ENCODE results near the gene C7.

- TF ChIP-seq PPARA (CRISPR knock-in tag; IDR thresholded peaks at IDR 0.05; ENCODE audit: borderline replicate concordance): no peak
- TF ChIP-seq, protein P1, sequence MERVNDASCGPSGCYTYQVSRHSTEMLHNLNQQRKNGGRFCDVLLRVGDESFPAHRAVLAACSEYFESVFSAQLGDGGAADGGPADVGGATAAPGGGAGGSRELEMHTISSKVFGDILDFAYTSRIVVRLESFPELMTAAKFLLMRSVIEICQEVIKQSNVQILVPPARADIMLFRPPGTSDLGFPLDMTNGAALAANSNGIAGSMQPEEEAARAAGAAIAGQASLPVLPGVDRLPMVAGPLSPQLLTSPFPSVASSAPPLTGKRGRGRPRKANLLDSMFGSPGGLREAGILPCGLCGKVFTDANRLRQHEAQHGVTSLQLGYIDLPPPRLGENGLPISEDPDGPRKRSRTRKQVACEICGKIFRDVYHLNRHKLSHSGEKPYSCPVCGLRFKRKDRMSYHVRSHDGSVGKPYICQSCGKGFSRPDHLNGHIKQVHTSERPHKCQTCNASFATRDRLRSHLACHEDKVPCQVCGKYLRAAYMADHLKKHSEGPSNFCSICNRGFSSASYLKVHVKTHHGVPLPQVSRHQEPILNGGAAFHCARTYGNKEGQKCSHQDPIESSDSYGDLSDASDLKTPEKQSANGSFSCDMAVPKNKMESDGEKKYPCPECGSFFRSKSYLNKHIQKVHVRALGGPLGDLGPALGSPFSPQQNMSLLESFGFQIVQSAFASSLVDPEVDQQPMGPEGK (CRISPR knock-in tag; IDR thresholded peaks at IDR 0.05; ENCODE audit: borderline replicate concordance): no peak
- no peak for TF ChIP-seq TOX (CRISPR knock-in tag; IDR thresholded peaks at IDR 0.05; ENCODE audit: borderline replicate concordance)
- TF ChIP-seq GLIS3 (CRISPR knock-in tag; IDR thresholded peaks at IDR 0.05): no peak
- TF ChIP-seq, protein P2, sequence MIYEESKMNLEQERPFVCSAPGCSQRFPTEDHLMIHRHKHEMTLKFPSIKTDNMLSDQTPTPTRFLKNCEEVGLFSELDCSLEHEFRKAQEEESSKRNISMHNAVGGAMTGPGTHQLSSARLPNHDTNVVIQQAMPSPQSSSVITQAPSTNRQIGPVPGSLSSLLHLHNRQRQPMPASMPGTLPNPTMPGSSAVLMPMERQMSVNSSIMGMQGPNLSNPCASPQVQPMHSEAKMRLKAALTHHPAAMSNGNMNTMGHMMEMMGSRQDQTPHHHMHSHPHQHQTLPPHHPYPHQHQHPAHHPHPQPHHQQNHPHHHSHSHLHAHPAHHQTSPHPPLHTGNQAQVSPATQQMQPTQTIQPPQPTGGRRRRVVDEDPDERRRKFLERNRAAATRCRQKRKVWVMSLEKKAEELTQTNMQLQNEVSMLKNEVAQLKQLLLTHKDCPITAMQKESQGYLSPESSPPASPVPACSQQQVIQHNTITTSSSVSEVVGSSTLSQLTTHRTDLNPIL (CRISPR knock-in tag; IDR thresholded peaks at IDR 0.05; ENCODE audit: low read depth): no peak
- no peak for TF ChIP-seq SNAI2 (CRISPR knock-in tag; IDR thresholded peaks at IDR 0.05)
- TF ChIP-seq ZFP30 (CRISPR knock-in tag; IDR thresholded peaks at IDR 0.05): no peak
- TF ChIP-seq BACH2 (CRISPR knock-in tag; IDR thresholded peaks at IDR 0.05; ENCODE audit: borderline replicate concordance): no peak
- TF ChIP-seq ISL1 (CRISPR knock-in tag; IDR thresholded peaks at IDR 0.05): no peak
- TF ChIP-seq RARB (CRISPR knock-in tag; IDR thresholded peaks at IDR 0.05): no peak
- TF ChIP-seq, protein P3, sequence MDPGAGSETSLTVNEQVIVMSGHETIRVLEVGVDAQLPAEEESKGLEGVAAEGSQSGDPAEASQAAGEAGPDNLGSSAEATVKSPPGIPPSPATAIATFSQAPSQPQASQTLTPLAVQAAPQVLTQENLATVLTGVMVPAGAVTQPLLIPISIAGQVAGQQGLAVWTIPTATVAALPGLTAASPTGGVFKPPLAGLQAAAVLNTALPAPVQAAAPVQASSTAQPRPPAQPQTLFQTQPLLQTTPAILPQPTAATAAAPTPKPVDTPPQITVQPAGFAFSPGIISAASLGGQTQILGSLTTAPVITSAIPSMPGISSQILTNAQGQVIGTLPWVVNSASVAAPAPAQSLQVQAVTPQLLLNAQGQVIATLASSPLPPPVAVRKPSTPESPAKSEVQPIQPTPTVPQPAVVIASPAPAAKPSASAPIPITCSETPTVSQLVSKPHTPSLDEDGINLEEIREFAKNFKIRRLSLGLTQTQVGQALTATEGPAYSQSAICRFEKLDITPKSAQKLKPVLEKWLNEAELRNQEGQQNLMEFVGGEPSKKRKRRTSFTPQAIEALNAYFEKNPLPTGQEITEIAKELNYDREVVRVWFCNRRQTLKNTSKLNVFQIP (CRISPR knock-in tag; IDR thresholded peaks at IDR 0.05; ENCODE audit: borderline replicate concordance, low read depth): no peak
These were observed 86.7 kb downstream of the C7 start for GRCh38 chr5:40995801-40996586.
